Activated CD8-positive, alpha-beta memory T cell treated with anti-CD3 and anti-CD28 coated beads, Interleukin-2, amount 50 U/mL, for 1 hour (primary cell): Measurements from ENCODE around the gene DPP9.
"Not testable (repeated sequence)": the region's sequence is repeated elsewhere in the genome, so short reads cannot be mapped to it uniquely, and the experiment has no call there.

ENCODE experiments used
- DNase-seq: peaks from one replicate; pipeline ENCODE4 v3.0.0-alpha.2; 2020; ENCODE audit errors: extremely low read depth

Gene DPP9

DNA sequence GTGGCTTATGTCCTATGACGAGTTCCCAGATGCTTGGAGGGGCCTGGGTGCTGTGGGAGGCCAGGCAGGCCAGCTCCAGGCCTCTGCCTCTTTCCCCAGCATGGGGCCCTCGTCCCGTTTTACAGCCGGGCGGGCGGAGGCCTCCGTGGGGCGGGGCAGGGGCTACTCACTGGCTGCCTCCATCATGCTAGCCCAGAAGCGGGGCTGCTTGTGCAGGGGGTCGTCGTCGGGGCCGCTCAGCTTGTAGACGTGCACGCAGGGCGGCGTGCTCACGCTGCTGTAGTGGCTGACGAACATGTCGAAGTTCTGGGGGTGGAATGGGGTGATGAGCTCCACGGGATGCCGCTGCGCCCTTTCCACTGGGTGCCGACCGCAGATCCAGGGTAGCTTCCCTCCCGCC is 35.1 kb downstream of the DPP9 start:
- no peak for DNase-seq

DNA sequence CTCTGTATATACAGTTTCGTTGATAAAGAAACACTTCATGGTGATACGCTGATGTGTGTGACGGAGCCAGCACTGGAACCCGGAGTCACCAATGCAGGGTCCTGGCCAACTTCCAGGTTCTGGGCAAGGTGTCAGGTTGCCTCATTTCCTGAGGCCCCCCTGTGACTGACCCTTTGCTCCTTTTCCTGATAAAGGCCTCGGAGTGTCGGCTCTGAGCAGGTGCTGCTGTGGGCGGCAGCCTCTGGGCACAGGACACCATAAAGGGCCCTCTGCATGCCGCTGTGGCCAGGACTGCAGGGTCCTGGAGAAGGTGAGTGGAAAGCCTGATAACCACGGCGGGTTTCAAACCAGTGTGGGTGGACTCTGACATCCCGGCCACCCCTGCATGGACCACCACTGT is 36.2 kb downstream of the DPP9 start:
- DNase-seq, result no peak

DNA sequence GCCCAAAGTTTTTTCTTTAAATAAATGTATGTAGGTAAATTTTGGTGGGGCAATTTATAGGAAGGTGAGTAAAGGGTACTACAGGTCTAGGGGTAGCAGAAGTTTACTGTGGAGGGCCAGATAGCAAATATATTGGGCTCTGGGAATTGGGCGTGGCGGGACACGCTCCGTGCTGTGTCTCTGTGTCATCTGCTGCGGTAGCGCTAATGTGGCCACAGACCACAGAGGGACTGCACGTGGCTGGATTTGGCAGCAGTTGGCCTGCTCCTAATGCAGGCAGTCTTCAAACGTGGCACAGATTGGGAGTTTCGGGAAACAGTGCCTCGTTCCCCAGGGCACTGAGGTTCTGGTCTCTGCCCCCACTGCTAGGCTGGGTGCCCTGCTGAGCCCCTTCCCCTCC is 36.9 kb downstream of the DPP9 start:
- no peak for DNase-seq

DNA sequence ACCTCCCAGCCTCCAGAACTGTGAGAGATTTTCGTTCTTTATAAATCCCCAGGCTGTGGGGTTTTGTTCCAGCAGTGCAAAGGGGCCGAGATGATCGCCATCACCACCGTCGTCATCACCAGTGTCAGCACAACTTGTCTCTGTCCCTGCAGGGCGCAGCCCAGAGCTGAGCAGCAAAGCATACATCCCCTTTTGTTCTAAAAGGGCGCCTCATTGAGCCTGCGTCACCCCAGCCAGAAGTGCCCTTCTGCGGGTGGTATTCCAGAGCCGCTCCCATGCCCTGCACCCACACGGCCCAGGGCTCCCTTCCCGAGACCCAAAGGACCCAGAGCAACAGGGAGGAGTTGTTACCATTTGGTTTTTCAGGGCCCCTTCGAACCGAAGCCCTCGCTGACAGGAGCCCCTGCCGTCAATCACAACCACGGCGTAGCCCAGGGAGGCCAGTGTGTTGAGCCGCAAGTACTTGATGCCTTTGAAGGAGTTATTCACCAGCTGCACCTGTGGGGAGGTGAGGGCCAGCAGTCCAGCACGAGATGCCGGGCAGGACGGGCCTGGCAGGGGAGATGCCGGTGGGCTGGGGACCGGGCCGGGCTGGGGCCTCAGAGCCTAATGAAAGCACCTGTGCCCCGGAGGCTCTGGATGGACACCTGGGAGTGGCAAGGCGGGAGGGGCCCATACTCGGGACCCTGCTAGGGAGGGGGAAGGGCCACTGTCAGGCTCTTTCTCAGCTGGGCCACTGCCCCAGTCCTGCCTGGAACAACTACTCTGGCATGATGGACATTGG is 39.1 kb downstream of the DPP9 start:
- DNase-seq, result no peak

- DNase-seq, result no peak
These were observed 41.0 kb downstream of the DPP9 start for GRCh38 chr19:4682417-4683200.

DNA sequence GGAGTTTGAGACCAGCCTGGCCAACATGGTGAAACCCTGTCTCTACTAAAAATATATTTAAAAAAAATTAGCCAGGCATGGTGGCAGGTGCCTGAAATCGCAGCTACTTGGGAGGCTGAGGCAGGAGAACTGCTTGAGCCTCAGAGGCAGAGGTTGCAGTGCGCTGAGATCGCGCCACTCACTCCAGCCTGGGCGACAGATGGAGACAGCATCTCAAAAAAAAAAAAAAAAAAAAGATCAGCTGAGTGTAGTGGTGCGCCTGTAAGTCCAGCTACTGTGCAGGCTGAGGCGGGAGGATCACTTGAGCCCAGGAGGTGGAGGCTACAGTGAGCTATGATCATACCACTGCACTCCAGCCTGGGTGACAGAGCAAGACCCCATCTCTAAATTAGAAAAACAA is 43.6 kb downstream of the DPP9 start:
- DNase-seq, result not testable (repeated sequence)

DNA sequence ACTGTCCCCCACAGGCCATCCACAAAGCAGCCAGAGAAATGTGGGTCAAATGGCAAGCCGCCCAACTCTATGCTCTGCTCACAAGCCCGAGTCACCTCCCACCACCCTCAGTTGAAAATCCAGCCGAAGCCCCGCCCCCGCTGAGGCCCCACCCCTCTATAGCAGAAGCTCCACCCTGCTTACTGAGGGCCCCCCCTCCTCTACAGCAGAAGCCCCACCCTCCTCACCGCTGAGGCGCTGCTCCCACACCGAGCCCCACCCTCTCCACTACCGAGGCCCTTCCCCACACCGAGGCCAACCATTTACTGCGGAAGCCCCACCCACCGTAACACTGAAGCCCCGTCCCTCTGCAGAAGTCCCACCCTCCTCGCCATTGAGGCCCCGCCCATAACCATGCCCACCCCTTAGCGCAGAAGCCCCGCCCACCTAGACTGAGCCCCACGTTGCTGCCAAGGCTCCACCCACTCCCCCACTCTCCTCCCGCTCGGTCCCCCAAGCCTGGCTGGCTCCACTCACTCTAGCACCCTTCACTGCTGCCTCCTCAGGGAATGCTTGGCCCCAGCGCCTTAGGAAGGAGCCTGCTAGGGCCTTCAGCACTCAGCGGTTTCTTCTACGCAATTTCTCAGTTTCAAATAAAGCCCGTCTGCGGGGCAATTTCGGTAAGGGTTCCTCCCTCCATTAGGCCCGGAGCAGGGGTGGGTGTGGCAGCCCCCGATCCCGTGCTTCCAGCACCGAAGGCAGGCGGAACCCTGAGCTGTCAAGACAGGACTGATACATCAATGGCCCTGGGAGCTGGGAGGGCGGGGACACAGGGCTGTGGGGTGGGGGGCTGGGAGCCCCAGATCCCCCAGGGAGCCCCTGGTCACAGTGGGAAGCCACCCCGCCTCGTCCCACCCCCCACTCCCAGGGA is 44.5 kb downstream of the DPP9 start:
- no peak for DNase-seq

- no peak for DNase-seq
These were observed 46.5 kb downstream of the DPP9 start for GRCh38 chr19:4676955-4677731.

DNA sequence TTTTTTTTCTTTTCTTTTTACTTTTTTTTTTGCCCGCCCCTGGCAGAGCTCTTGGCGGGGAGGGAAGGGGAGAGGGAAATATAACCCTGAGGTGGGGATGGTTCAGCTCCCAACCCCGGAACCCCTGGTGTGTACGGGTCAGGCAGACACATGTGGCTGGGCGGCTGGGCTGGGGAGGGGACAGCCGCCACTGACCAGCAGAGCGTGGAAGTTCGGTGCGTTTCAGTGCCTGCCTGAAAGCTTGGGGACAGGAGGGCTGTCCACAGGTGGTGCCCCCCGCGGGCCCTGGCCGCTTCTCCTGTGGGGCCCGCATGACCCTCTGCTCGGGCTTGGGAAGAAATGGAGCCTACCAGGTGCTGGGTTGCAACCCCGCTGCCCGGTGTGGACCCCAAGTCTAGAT is 48.3 kb downstream of the DPP9 start:
- DNase-seq, result no peak

DNA sequence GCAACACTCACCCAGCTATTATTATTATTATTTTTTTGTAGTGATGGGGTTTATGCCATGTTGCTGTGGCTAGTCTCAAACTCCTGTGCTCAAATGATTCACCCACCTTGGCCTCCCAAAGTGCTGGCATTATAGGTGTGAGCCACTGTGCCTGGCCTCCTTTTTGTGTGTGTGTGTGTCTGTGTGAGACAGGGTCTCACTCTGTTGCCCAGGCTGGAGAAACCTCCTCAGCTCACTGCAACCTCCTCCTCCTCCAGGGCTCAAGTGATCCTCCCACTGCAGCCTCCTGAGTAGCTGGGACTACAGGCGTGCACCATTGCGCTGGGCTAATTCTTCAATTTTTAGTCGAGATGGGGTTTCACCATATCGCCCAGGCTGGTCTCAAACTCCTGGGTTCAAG is 49.9 kb downstream of the DPP9 start:
- no peak for DNase-seq

GRCh38 chr19:4673216-4673615 is 50.4 kb downstream of the DPP9 start:
- no peak for DNase-seq

GRCh38 chr19:4671185-4671851 is 52.3 kb downstream of the DPP9 start:
- no peak for DNase-seq

DNA sequence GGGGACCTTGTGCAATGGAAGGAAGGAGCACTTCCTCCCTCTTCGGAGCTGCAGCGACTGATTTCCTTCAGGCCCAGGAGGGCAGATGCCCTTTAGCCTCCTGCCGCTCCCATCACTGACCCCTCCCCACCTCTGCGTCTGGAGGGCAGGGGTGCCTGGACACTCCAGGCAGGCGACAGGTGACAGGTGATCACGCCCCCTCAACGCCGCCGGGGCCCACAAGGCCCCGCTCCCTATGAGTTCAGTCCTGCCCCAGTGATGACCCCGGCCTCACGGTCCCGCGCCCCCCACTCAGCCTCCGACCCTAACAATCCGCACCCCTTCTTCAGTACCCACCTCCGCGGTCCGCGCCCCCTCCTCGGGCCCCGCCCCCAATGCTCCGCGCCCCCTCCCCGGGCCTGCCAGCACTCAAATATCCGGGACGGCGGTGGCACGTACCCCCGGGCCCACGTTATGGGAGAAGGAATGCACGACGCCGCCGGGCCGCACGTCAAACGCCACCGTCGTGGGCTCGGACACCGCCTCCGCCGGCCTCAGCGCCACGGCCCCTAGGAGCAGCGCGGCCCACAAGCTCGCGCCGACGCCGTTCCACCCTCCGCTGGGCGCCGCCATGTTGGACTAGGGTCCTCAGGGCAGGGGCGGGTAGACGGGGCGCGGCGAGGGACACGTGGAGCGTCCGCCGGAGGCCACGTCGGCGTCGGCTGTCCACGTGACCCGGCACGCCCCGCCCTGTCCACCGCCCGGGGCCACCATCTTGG is 53.7 kb downstream of the DPP9 start, which contains the start of gene MYDGF:
MYDGF (minus strand) TSS at position 620 of the 758 bp plus-strand sequence; CDS start at position 612, 8 bp downstream.
- DNase-seq, result peak; percentile 75

DNA sequence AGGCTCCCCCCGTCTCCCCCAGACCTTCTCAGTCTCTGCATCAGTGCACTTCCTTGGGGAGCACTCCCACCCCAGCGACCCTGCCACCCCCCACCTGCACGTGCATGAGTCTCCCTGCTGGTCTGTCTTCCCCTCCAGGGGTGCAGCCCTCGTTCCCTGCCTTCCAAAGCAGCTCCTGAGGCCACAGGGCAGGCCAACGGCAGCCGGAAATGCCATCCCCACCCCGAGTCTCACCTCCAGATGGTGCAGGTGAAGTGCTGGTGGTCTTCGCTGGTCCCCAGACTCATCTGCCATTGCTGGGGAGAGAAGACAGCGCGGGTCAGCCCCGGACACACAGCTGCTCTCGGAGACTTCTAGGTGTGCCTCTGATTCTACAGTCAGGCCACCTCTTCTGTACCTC is 59.0 kb downstream of the DPP9 start:
- DNase-seq, result no peak

GRCh38 chr19:4662812-4663211 is 60.8 kb downstream of the DPP9 start:
- no peak for DNase-seq

DNA sequence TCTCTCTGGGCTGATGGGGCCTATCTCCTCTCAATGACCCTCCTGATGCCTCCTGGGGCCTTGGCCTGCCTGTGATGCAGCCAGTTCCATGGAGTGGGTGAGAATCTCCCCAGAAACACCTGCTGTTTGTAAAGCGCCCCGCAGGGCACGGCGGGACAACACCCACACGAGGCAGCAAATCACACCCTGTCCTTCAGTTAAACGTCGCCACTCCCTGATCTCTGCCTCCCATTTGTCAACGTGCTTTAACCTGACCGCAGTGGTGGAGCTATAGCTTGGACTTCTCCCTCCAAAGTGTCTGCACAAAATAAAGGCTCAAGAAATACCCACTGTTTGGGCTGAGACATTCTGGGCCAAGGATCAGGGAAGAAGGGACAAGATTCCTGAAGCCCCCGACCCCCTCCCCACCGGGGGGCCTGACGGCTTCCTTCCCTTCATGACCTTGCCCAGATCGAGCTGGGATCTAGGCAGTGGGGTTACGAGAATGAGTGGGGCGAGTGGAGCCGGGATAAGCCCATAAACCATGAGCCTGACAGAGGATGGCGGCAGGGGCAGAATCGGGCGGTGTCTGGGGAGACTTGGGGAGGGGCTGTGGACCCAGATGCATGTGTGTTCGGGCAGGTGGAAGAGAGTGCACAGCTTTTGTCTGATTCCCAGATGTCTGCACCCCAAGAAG is 61.5 kb downstream of the DPP9 start:
- DNase-seq, result no peak

- no peak for DNase-seq
These were observed 62.6 kb downstream of the DPP9 start for GRCh38 chr19:4660993-4661392.

DNA sequence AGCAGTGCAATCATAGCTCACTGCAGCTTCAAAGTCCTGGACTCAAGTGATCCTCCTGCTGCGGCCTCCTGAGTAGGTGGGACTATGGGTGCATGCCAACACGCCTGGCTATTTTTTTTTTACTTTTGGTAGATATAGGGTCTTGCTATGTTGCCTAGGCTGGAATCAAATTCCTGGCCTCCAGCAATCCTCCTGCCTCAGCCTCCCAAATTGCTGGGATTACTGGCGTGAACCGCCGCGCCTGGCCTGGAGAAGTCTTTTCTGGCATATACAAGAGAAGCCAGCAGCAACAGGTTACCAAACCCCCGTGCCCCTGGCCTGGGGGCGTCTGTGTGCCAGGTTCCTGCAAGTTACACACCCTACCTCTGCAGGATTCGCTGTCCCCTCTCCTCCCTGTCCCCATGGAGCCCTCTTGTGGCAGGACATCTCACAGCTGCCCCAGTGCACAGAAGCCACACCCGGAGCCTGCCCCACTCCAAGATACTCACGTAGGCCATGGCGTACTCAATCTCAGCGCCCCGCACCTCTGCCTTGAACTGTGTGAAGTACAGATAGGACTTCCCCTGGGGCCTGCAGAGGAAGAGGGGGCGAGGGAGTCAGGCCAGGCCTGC is 63.4 kb downstream of the DPP9 start:
- no peak for DNase-seq

- DNase-seq, result no peak
These were observed 65.8 kb downstream of the DPP9 start for GRCh38 chr19:4657835-4658234.
